GM12865 (cell line): ENCODE data around the gene CDH4.

ENCODE experiments used
- DNase-seq: peaks from one replicate; pipeline ENCODE4 v3.0.0; 2010; ENCODE audit warnings: low read depth
- H3K4me3 ChIP-seq: 2 replicates; pipeline ENCODE4 v1.5.1; 2011; ENCODE audit warnings: mild to moderate bottlenecking, low read depth, low read length, control low read depth
- TF ChIP-seq, protein P1 (sequence below): IDR thresholded peaks from 2 replicates; pipeline ENCODE4 v1.5.1; 2011; ENCODE audit warnings: low read length, control low read depth, low read depth, inconsistent platforms; ENCODE audit not compliant: insufficient read depth; ENCODE audit errors: missing control alignments

The CDH4 gene

DNA sequence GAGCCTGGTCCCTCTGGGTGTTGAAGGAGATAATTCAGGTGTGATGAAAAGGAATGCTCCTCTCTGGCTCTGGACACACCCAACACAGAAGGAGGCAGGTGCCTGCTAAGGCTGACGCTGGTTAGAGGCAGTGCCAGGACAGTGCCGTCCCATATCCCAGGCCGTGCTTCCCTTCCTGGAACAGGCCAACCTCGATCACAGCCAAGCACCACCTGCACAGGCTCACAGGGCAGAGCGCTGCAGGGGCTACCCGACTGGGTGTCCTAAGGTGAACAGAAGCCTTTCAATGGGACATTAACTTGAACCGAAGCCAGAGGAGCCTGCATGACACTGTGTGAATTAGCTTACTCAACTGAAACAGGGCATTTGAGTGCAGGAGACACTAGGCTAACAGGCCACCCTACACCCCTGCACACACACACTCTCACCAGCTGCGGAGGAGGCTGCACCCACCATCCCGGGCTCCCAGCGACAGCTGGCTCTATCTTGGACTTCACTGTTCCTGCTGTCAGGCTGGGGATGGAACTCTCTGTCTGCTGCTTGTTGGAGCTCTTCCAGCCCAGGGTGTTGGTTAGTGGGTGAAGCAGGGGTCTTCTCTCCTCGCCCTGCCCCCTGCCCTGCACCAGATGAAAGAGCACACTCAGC is 466.4 kb downstream of the CDH4 start:
- TF ChIP-seq, protein P1, sequence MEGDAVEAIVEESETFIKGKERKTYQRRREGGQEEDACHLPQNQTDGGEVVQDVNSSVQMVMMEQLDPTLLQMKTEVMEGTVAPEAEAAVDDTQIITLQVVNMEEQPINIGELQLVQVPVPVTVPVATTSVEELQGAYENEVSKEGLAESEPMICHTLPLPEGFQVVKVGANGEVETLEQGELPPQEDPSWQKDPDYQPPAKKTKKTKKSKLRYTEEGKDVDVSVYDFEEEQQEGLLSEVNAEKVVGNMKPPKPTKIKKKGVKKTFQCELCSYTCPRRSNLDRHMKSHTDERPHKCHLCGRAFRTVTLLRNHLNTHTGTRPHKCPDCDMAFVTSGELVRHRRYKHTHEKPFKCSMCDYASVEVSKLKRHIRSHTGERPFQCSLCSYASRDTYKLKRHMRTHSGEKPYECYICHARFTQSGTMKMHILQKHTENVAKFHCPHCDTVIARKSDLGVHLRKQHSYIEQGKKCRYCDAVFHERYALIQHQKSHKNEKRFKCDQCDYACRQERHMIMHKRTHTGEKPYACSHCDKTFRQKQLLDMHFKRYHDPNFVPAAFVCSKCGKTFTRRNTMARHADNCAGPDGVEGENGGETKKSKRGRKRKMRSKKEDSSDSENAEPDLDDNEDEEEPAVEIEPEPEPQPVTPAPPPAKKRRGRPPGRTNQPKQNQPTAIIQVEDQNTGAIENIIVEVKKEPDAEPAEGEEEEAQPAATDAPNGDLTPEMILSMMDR, result no peak
- H3K4me3 ChIP-seq, result no peak overlapping the region
- DNase-seq, result no peak

DNA sequence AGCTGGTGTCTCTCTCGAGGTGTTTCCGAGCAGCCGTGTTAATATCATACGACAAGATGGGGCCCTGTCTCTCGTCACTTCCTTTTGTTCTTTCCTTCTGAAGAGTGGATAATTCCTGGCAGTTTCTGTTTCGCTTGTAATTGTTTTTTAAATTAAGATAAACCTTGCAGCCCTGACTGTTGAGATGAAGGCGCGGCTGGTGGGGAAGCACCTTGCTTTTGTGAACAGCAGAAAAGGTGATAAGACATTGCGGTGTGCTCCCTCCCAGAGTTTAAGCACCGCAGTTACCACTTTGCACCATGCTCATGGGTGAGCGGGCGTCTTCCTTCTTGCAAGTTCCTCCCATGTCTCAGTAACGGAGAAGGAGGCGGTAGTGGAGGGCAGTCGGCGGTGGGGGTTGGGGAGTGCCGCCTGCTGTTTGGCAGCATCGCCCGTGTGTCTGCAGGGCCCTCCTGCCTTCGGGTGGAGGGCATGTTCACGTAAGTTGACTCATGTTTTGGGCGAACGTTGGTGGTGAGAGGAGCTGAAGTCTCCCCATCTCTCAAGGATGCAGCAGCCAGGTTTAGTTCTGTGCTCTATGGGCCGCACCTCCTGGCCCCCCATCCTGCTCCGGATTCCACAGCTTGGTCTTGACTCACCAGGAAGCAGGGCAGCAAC is 467.8 kb downstream of the CDH4 start:
- TF ChIP-seq, protein P1, result no peak
- no peak overlapping the region for H3K4me3 ChIP-seq
- no peak for DNase-seq

DNA sequence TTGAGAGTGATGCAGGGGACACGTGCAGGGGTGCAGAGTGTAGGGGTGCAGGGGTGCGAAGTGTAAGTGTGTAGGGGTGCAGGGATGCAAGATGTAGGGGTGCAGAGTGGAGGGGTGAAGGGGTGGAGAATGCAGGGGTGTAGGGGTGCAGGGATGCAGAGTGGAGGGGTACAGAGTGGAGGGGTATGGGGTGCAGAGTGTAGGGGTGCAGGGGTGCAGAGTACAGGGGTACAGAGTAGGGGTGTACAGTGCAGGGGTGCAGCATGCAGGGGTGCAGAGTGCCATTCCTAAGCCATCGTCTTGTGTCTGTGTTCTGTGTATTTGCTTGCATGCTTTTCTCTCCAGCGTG is 468.3 kb downstream of the CDH4 start:
- TF ChIP-seq, protein P1, result no peak
- no peak overlapping the region for H3K4me3 ChIP-seq
- DNase-seq, result no peak

DNA sequence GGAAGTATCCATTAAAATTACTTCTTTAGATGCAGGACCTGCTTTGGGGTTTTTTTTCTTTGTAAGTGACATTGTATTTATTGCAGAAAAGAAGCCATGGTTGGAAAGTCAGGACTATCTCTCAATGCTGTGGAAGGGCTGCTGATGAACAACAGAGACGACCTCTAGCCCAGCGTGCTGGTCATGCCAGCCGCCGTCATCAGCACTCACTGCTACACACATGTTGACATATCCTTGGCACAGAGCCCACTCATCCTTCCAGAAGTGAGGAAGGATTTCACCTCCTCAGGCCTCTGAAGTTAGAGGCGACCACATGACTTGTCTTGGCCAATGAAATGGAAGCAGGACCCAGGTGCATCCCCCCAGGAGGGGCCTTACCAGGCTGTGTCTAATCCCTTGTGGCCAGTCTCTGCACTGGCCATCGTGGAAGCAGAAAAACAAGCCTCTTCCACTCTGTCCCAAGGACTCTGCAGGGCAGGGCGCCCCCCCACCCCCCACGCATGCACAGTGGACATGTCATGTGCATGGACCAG is 470.2 kb downstream of the CDH4 start:
- no peak overlapping the region for H3K4me3 ChIP-seq
- TF ChIP-seq, protein P1, result no peak
- DNase-seq, result no peak

DNA sequence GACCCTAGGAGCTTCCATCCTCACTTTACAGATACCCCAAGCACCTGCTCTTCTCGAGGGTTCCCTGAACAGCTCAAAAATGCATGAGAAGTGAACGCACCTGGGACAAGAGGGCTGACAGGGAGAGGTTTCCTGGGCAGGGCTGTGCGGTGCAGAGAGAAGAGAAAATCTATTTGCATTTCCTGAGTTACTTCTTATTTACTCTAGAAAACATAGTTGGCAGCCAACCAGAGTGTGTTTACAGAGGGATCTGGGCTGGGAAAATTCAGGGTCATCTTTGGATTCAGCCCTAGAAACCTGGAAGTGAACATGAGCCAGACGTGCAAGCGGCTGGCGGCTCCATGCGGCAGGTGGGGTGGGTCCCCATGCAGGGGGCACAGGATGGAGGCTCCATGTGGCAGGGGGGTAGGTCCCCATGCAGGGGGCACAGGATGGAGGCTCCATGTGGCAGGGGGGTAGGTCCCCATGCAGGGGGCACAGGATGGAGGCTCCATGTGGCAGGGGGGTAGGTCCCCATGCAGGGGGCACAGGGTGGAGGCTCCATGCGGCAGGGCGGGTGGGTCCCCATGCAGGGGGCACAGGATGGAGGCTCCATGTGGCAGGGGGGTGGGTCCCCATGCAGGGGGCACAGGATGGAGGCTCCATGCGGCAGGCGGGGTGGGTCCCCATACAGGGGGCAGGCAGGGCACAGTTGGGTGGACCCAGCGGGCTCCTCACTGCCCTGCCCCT is 471.6 kb downstream of the CDH4 start:
- TF ChIP-seq, protein P1, result no peak
- DNase-seq, result no peak

DNA sequence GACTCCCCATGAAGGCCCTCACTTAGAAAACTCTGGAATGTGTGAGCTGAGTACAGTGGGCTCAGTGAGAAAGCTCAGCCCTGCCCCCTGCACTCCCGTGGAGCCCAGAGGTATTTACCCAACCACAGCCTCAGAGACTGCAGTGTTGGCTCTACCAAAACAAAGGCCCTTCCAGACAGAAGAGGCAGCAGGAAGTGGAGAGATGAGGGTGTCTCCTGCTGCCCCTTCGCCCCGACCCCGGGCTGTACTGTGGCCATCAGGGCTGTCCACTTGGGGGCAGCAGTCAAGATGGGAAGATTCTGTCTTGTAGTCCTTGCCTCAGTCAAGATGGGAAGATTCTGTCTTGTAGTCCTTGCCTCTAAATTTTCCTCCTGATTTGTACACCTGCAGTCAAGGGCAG is 472.3 kb downstream of the CDH4 start:
- TF ChIP-seq, protein P1, result no peak
- H3K4me3 ChIP-seq, result no peak overlapping the region
- DNase-seq, result no peak

More for the DNA sequence above, 471.6 kb downstream of the CDH4 start:
- no peak overlapping the region for H3K4me3 ChIP-seq
